Glomerular endothelial cell (primary cell): Measurements from ENCODE around the gene CPVL. TPM values are rescaled to one million over a fixed set of nuclear protein-coding genes. Genes with fewer than 3 reads are reported as not detected.

Source experiments
- DNase-seq: peaks from one replicate; pipeline ENCODE4 v3.0.0-alpha.2; 2011; ENCODE audit warnings: low read depth, low spot score; ENCODE audit errors: extremely low read depth
- total RNA-seq: library from RNA; depleted of rRNA; stranded (reverse); fragments of >200 nt; gene quantifications from 2 replicates; pipeline ENCODE4 v1.2.3, GENCODE V29; 2015

The CPVL gene
- total RNA-seq, result 2.1 and 6.3 TPM in 2 replicates

- no peak for DNase-seq
These were observed at the start of gene CPVL for GRCh38 chr7:29146057-29146706. Gene CPVL, minus strand, starts transcription at chr7:29146537. Its CDS starts 25,476 bp downstream, at chr7:29121061.

GRCh38 chr7:29194594-29195427 is 48.5 kb upstream of the CPVL start, which contains the start of gene CHN2:
Gene CHN2, plus strand, starts transcription at chr7:29194775.
- DNase-seq, result no peak

GRCh38 chr7:29194206-29194593 is 47.9 kb upstream of the CPVL start:
- DNase-seq, result no peak

GRCh38 chr7:29193316-29194205 is 47.2 kb upstream of the CPVL start:
- DNase-seq, result no peak

GRCh38 chr7:29192811-29193210 is 46.5 kb upstream of the CPVL start:
- no peak for DNase-seq

- no peak for DNase-seq
These were observed 46.0 kb upstream of the CPVL start for GRCh38 chr7:29192323-29192722.

GRCh38 chr7:29190349-29191045 is 44.2 kb upstream of the CPVL start:
- DNase-seq, result no peak

- DNase-seq, result no peak
These were observed 43.4 kb upstream of the CPVL start for GRCh38 chr7:29189743-29190201.

- no peak for DNase-seq
These were observed 39.3 kb upstream of the CPVL start for GRCh38 chr7:29185613-29186012.

- no peak for DNase-seq
These were observed 38.3 kb upstream of the CPVL start for GRCh38 chr7:29184599-29184998.

- no peak for DNase-seq
These were observed 32.8 kb upstream of the CPVL start for GRCh38 chr7:29179115-29179514.

- peak; percentile 72 for DNase-seq
These were observed 31.7 kb upstream of the CPVL start for GRCh38 chr7:29177963-29178600.

- no peak for DNase-seq
These were observed 27.1 kb upstream of the CPVL start for GRCh38 chr7:29173458-29173857.

GRCh38 chr7:29170781-29171180 is 24.4 kb upstream of the CPVL start:
- DNase-seq, result no peak

- no peak for DNase-seq
These were observed 21.4 kb upstream of the CPVL start for GRCh38 chr7:29167721-29168120.

GRCh38 chr7:29163854-29164253 is 17.5 kb upstream of the CPVL start:
- no peak for DNase-seq

- no peak for DNase-seq
These were observed 16.2 kb upstream of the CPVL start for GRCh38 chr7:29162577-29162976.

- no peak for DNase-seq
These were observed 14.9 kb upstream of the CPVL start for GRCh38 chr7:29161231-29161630.

- no peak for DNase-seq
These were observed 13.7 kb upstream of the CPVL start for GRCh38 chr7:29160080-29160479.
